ENCODE measurements around the gene INTS1.

INTS1 gene

GRCh38 chr7:1473864-1474512 lies 30.2 kb downstream of the INTS1 start:
- TF ChIP-seq, protein P1, sequence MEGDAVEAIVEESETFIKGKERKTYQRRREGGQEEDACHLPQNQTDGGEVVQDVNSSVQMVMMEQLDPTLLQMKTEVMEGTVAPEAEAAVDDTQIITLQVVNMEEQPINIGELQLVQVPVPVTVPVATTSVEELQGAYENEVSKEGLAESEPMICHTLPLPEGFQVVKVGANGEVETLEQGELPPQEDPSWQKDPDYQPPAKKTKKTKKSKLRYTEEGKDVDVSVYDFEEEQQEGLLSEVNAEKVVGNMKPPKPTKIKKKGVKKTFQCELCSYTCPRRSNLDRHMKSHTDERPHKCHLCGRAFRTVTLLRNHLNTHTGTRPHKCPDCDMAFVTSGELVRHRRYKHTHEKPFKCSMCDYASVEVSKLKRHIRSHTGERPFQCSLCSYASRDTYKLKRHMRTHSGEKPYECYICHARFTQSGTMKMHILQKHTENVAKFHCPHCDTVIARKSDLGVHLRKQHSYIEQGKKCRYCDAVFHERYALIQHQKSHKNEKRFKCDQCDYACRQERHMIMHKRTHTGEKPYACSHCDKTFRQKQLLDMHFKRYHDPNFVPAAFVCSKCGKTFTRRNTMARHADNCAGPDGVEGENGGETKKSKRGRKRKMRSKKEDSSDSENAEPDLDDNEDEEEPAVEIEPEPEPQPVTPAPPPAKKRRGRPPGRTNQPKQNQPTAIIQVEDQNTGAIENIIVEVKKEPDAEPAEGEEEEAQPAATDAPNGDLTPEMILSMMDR (IDR thresholded peaks at IDR 0.05; ENCODE audit: low read depth, low read length, missing control alignments) = peak; percentile 86
- DNase-seq (ENCODE audit: extremely low read depth, low read depth) = peak; percentile 66
- no peak overlapping the region for H3K4me3 ChIP-seq (replicated peaks; ENCODE audit: low read depth, low read length)

DNA sequence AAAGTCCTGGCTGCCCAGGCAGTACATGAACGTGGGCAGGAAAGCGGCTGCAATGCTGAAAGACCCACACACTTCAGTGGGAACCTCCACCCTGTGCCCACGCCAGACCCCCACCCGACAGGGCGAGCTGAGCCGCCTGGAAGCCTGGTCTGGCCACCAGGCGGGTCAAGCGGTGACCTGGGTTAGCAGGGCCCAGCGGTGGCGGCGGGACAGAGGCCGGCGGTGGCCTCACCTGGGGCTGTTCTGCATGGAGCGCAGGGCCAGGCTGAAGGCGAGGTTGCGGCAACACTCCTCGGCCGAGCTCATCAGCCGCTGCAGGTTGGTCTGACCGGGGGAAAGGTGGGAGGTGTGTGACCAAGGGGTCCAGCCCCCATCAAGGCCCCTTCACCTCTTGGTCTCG lies 33.3 kb downstream of the INTS1 start:
- H3K4me3 ChIP-seq (replicated peaks; ENCODE audit: low read depth, low read length) = no peak overlapping the region
- DNase-seq (ENCODE audit: extremely low read depth, low read depth) = no peak
- TF ChIP-seq, protein P1 (IDR thresholded peaks at IDR 0.05; ENCODE audit: low read depth, low read length, missing control alignments) = no peak

DNA sequence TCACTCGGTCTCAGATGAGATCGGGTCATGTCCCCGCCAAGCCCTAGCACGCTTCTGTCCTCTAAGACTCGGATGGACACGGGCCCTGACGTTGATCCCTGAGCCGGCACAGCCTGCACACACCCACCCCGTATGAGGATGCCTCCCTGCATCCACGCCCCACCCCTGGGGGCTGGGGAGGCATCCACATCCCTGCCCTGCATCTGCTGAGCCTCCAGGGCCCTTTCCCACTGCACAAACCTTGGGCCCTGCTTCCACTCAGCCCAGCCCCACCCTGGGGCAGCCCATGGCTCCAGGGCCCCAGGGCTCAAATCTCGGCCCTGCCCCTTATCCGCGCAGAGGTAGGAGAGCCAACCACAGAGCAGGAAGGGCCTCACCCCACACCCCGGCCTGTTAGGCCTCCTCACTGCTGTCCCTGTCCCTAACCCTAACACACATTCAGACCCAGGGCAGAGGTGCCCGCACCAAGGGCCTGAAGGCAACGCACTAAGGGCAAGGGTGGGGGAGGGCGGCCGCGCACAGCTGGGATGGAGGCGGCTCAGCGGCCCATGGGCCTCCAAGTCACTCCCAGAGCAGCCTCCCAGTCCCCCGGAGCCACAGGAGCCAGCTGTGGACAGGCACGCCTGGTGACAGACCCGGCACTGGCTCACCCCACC lies 35.4 kb downstream of the INTS1 start:
- H3K4me3 ChIP-seq (replicated peaks; ENCODE audit: low read depth, low read length) = no peak overlapping the region
- TF ChIP-seq, protein P1 (IDR thresholded peaks at IDR 0.05; ENCODE audit: low read depth, low read length, missing control alignments) = no peak
- DNase-seq (ENCODE audit: extremely low read depth, low read depth) = no peak

DNA sequence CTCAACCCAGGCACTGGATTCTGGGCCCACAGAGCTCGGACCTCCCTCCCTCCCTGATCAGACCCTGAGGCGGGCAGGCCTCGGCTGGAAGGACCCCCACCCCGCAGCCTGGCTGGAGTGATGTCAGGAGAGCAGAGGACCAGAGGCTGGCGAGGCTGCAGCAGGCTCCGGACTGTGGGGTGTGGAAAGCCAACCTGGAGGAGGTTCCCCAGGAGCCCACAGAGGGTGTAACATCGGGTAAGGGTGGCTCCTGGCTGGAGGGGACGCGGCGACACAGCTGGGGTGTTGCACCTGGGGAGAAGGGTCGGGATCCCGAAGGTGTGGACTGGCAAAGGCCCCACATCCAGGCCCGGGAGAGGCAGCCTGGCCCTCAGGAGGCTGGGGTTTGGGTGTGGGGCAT lies 36.0 kb downstream of the INTS1 start:
- TF ChIP-seq, protein P1 (IDR thresholded peaks at IDR 0.05; ENCODE audit: low read depth, low read length, missing control alignments) = no peak
- no peak for DNase-seq (ENCODE audit: extremely low read depth, low read depth)
- no peak overlapping the region for H3K4me3 ChIP-seq (replicated peaks; ENCODE audit: low read depth, low read length)

DNA sequence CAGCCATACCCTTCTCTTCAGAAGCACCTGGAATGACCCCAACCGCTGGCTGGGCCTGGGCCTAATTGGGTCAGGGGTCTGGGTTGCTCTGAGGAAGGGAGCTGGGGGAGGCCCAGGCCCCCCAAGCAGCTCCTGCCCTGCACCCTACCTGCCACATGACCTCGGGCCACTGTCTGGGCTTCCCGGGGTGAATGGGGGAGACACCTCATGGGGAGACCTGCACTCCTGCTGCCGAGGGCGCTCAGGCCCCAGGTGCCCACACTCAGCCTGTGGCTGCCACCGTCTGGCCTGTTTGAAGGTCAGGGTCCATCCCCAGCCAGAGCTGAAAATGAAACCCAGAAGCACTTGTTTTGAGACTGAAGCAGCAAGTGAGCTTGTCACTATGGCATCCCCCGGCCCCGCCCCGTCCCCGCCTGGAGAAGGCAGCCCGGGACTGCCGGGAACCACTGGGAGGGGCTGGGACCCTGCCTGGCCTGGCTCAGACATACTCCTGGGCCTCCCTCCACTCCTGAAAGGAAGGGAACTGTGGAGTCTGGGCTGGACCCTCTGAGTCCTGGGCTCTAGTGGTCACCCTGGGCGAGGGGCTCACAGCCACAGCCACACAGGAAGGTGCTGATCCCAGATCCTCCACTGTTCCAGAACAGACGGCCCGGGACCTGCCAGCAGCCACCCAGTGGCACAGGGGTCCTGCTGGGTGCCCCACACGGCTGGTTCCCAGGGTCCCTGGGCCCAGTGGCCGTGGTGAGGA lies 37.5 kb downstream of the INTS1 start:
- DNase-seq (ENCODE audit: extremely low read depth, low read depth) = no peak
- TF ChIP-seq, protein P1 (IDR thresholded peaks at IDR 0.05; ENCODE audit: low read depth, low read length, missing control alignments) = no peak

DNA sequence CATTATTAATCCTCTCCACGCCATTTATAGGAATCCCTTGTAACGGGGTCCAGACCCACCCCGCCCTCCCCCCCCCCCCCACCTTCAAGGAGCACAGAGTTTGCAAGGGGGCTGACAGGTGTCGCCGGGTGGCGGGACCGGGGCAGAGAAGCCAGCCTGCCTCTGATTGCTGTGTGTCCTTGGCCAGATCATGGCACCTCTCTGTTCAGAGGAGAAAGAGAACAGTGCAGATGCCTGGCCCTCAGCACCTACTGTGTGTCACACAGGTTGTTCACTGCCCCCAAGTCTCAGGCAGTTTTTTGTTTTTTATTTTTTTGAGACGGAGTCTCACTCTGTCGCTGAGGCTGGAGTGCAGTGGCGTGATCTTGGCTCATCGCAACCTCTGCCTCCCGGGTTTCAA lies 39.5 kb downstream of the INTS1 start:
- no peak for DNase-seq (ENCODE audit: extremely low read depth, low read depth)
- TF ChIP-seq, protein P1 (IDR thresholded peaks at IDR 0.05; ENCODE audit: low read depth, low read length, missing control alignments) = no peak
- no peak overlapping the region for H3K4me3 ChIP-seq (replicated peaks; ENCODE audit: low read depth, low read length)

More for the DNA sequence above, 37.5 kb downstream of the INTS1 start:
- H3K4me3 ChIP-seq (replicated peaks; ENCODE audit: low read depth, low read length) = no peak overlapping the region

All from HFF-Myc (cell line).